Ishikawa (cell line): ENCODE measurements around the gene GPR15.

ENCODE experiments used
- CEBPB ChIP-seq: IDR thresholded peaks from 2 replicates; pipeline ENCODE4 v1.6.1; 2012
- CREB1 ChIP-seq: IDR thresholded peaks from 2 replicates; pipeline ENCODE4 v1.6.1; 2012; ENCODE audit warnings: low read depth
- EGR1 ChIP-seq: IDR thresholded peaks from 2 replicates; pipeline ENCODE4 v1.6.1; 2012
- EP300 ChIP-seq: IDR thresholded peaks from 2 replicates; pipeline ENCODE4 v1.6.1; 2012; ENCODE audit warnings: borderline replicate concordance
- TAF1 ChIP-seq: IDR thresholded peaks from 2 replicates; pipeline ENCODE4 v1.6.1; 2012; ENCODE audit warnings: low read depth, mild to moderate bottlenecking
- TCF12 ChIP-seq: IDR thresholded peaks from 2 replicates; pipeline ENCODE4 v1.6.1; 2012; ENCODE audit warnings: low read depth
- YY1 ChIP-seq: IDR thresholded peaks from 2 replicates; pipeline ENCODE4 v1.6.1; 2012; ENCODE audit warnings: low read depth
- TF ChIP-seq, protein P1 (sequence below): IDR thresholded peaks from 2 replicates; pipeline ENCODE4 v1.6.1; 2012
- TF ChIP-seq, protein P2 (sequence below): IDR thresholded peaks from 2 replicates; pipeline ENCODE4 v1.6.1; 2012
- TF ChIP-seq, protein P3 (sequence below): IDR thresholded peaks from 2 replicates; pipeline ENCODE4 v1.6.1; 2012; ENCODE audit warnings: low read depth, mild to moderate bottlenecking

- TF ChIP-seq TAF1 (no peak), TCF12 (no peak), EGR1 (no peak), CREB1 (no peak), EP300 (no peak), YY1 (no peak), CEBPB (no peak)
- TF ChIP-seq, protein P1, sequence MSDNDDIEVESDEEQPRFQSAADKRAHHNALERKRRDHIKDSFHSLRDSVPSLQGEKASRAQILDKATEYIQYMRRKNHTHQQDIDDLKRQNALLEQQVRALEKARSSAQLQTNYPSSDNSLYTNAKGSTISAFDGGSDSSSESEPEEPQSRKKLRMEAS, result no peak
- TF ChIP-seq, protein P2, sequence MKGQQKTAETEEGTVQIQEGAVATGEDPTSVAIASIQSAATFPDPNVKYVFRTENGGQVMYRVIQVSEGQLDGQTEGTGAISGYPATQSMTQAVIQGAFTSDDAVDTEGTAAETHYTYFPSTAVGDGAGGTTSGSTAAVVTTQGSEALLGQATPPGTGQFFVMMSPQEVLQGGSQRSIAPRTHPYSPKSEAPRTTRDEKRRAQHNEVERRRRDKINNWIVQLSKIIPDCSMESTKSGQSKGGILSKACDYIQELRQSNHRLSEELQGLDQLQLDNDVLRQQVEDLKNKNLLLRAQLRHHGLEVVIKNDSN, result no peak
- TF ChIP-seq, protein P3, sequence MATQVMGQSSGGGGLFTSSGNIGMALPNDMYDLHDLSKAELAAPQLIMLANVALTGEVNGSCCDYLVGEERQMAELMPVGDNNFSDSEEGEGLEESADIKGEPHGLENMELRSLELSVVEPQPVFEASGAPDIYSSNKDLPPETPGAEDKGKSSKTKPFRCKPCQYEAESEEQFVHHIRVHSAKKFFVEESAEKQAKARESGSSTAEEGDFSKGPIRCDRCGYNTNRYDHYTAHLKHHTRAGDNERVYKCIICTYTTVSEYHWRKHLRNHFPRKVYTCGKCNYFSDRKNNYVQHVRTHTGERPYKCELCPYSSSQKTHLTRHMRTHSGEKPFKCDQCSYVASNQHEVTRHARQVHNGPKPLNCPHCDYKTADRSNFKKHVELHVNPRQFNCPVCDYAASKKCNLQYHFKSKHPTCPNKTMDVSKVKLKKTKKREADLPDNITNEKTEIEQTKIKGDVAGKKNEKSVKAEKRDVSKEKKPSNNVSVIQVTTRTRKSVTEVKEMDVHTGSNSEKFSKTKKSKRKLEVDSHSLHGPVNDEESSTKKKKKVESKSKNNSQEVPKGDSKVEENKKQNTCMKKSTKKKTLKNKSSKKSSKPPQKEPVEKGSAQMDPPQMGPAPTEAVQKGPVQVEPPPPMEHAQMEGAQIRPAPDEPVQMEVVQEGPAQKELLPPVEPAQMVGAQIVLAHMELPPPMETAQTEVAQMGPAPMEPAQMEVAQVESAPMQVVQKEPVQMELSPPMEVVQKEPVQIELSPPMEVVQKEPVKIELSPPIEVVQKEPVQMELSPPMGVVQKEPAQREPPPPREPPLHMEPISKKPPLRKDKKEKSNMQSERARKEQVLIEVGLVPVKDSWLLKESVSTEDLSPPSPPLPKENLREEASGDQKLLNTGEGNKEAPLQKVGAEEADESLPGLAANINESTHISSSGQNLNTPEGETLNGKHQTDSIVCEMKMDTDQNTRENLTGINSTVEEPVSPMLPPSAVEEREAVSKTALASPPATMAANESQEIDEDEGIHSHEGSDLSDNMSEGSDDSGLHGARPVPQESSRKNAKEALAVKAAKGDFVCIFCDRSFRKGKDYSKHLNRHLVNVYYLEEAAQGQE, result no peak
These were observed 42.4 kb downstream of the GPR15 start for GRCh38 chr3:98574132-98574531.
